Hepatic stellate cell (primary cell): ENCODE data around the gene MGAT2.
"Not testable (repeated sequence)": the region's sequence is repeated elsewhere in the genome, so short reads cannot be mapped to it uniquely, and the experiment has no call there.

Experiments used
- DNase-seq: peaks from one replicate; pipeline ENCODE4 v3.0.0; 2011; ENCODE audit warnings: low spot score

MGAT2 gene

GRCh38 chr14:49657500-49657899 is 36.9 kb downstream of the MGAT2 start:
- DNase-seq: not testable (repeated sequence)

- DNase-seq: no peak
These were observed 39.2 kb downstream of the MGAT2 start for GRCh38 chr14:49659526-49660455.

- no peak for DNase-seq
These were observed 49.9 kb downstream of the MGAT2 start for GRCh38 chr14:49670475-49670874.
